Measurements from ENCODE around the gene CCL28.
"Not testable (repeated sequence)": the region's sequence is repeated elsewhere in the genome, so short reads cannot be mapped to it uniquely, and the experiment has no call there.

Gene CCL28

DNA sequence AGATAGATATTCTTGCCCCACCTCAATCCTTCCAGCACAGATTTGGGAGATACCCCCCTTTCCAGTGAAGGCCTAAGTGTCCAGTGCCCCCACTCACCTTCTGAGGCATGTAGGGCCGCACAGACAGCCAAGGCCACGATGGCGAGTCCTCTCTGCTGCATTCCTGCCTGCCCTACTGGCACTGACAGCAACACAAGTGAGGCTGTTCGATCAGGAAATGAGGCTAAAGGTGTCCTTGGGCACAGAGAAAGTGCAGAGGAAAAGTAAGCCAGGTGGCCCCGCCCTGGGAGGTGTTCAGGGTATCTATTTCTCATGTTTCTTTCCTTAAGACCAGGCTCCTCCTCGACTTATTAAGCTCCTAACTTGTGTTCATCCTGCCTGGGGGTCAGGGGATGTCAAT lies at the start of gene CCL28:
TSS of gene CCL28 (minus strand) at position 236 of the 400 bp plus-strand sequence. CDS start at position 161, 75 bp downstream.
- no peak for TF ChIP-seq CTCF (conservative IDR thresholded peaks at IDR 0.05)
- no peak within 1 kb of the TSS for H3K27ac ChIP-seq

DNA sequence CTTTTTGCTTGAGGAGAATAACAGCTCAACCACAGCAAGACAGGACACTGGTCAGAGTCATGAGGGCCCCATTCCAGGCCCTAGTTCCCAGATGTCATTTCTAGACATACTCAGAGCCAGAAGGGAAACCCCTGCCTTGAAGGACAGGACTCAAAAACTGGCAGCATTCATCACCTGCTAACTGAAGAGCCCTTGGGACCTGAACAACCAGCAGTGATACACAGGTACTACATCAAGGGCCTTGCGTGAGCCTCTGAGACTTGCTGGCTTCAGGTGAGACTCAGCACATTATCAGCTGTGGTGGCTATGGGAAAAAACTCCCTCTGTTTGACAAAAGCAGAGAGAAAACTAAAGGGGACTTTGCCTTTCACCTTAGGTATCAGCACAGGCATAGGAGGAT lies 48.9 kb upstream of the CCL28 start:
- TF ChIP-seq CTCF (conservative IDR thresholded peaks at IDR 0.05), result no peak
- H3K27ac ChIP-seq, result no peak overlapping the region

DNA sequence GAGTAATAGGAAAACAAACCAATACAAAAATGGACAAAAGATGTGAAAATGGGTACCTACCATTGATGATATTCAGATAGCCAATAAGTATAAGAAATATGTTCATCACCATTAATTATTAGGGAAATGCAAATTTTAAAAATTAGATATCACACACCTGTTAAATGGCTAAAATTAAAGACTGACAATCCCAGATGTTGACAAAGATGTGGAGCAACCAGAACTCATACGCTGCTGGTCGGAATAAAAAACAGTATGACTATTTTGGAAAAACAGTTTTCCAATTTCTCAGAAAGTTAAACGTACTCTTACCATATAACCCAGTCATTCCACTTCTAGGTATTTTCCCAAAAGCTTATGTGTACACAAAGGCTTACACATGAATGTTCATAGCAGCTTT lies 44.4 kb upstream of the CCL28 start:
- no peak overlapping the region for H3K27ac ChIP-seq
- no peak for TF ChIP-seq CTCF (conservative IDR thresholded peaks at IDR 0.05)

DNA sequence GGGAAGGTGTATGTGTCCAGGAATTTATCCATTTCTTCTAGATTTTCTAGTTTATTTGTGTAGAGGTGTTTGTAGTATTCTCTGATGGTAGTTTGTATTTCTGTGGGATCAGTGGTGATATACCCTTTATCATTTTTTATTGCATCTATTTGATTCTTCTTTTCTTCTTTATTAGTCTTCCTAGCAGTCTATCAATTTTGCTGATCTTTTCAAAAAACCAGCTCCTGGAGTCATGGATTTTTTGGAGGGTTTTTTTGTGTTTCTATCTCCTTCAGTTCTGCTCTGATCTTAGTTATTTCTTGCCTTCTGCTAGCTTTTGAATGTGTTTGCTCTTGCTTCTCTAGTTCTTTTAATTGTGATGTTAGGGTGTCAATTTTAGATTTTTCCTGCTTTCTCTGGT lies 29.4 kb upstream of the CCL28 start:
- H3K27ac ChIP-seq, result not testable (repeated sequence)

DNA sequence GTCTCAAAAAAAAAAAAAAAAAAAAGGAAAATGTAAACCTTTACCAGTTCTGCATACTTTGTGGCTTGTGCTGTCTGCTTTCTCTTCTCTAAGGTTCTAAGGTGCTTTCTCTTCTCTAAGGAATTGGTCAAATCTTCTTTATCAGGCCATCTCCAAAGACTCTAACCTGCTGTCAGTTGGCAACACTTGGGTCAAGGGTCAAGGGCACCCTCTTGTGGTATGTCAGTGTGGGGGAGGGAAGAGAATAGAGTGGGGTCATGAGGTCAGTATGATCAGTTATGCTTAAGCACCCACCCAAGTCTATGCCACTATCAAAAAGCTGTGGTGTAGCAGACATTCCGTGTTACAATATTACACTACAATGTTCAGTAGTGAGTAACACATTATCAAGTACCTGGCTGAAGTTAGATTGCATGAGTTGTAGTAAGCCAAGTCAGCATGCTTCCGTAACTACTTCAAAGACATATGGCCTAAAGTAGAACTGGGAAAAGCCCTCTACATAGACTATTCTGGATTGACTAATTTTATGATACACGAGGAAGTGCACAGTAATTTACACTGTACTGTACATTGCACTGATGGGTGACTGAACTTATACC lies 25.0 kb upstream of the CCL28 start:
- no peak overlapping the region for H3K27ac ChIP-seq
- no peak for TF ChIP-seq CTCF (conservative IDR thresholded peaks at IDR 0.05)

GRCh38 chr5:43433382-43433781 lies 21.2 kb upstream of the CCL28 start:
- TF ChIP-seq CTCF (conservative IDR thresholded peaks at IDR 0.05), result no peak
- H3K27ac ChIP-seq, result no peak overlapping the region

- TF ChIP-seq CTCF (conservative IDR thresholded peaks at IDR 0.05), result no peak
Observed at GRCh38 chr5:43432486-43433375, 20.5 kb upstream of the CCL28 start.

GRCh38 chr5:43429706-43430105 lies 17.5 kb upstream of the CCL28 start:
- TF ChIP-seq CTCF (conservative IDR thresholded peaks at IDR 0.05), result no peak
- no peak overlapping the region for H3K27ac ChIP-seq

More at GRCh38 chr5:43432486-43433375, 20.5 kb upstream of the CCL28 start:
- no peak overlapping the region for H3K27ac ChIP-seq

Measured in VCaP (cell line).